ENCODE results near the gene KCNK16. TPM values are rescaled to one million over a fixed set of nuclear protein-coding genes. Genes with fewer than 3 reads are reported as not detected.

Gene KCNK16
- total RNA-seq, 1 donor from 2014 or later, result not detected

GRCh38 chr6:39341937-39342336, 19.4 kb upstream of the KCNK16 start:
- Mint-ChIP-seq H3K27ac (ENCODE audit: unreplicated experiment) (no peak overlapping the region), H3K9me3 (ENCODE audit: unreplicated experiment) (no peaks in the 10 kb centered on the region), H3K36me3 (ENCODE audit: unreplicated experiment) (no peaks in the 10 kb centered on the region), H3K4me3 (ENCODE audit: unreplicated experiment) (no peak overlapping the region), H3K4me1 (ENCODE audit: unreplicated experiment) (peaks cover 10% of the 10 kb centered on the region), H3K27me3 (ENCODE audit: unreplicated experiment) (peaks cover 17% of the 10 kb centered on the region)
- no peak for DNase-seq (ENCODE audit: extremely low spot score, unreplicated experiment)
- no peak for TF ChIP-seq CTCF (IDR thresholded peaks at IDR 0.05)

GRCh38 chr6:39341352-39341751, 18.9 kb upstream of the KCNK16 start:
- Mint-ChIP-seq H3K36me3 (ENCODE audit: unreplicated experiment) (no peaks in the 10 kb centered on the region), H3K9me3 (ENCODE audit: unreplicated experiment) (no peaks in the 10 kb centered on the region), H3K27me3 (ENCODE audit: unreplicated experiment) (peaks cover 17% of the 10 kb centered on the region), H3K27ac (ENCODE audit: unreplicated experiment) (no peak overlapping the region), H3K4me1 (ENCODE audit: unreplicated experiment) (peaks cover 10% of the 10 kb centered on the region), H3K4me3 (ENCODE audit: unreplicated experiment) (no peak overlapping the region)
- no peak for TF ChIP-seq CTCF (IDR thresholded peaks at IDR 0.05)
- DNase-seq (ENCODE audit: extremely low spot score, unreplicated experiment), result no peak

- Mint-ChIP-seq H3K4me3 (ENCODE audit: unreplicated experiment) (no peak overlapping the region), H3K9me3 (ENCODE audit: unreplicated experiment) (no peaks in the 10 kb centered on the region), H3K27me3 (ENCODE audit: unreplicated experiment) (peaks cover 17% of the 10 kb centered on the region), H3K4me1 (ENCODE audit: unreplicated experiment) (peaks cover 9% of the 10 kb centered on the region), H3K27ac (ENCODE audit: unreplicated experiment) (no peak overlapping the region), H3K36me3 (ENCODE audit: unreplicated experiment) (no peaks in the 10 kb centered on the region)
- DNase-seq (ENCODE audit: extremely low spot score, unreplicated experiment), result no peak
- TF ChIP-seq CTCF (IDR thresholded peaks at IDR 0.05), result no peak
Observed at GRCh38 chr6:39339868-39340550, 17.5 kb upstream of the KCNK16 start.

GRCh38 chr6:39339096-39339867, 16.8 kb upstream of the KCNK16 start:
- H3K9me3 Mint-ChIP-seq (ENCODE audit: unreplicated experiment), result no peaks in the 10 kb centered on the region
- no peaks in the 10 kb centered on the region for H3K36me3 Mint-ChIP-seq (ENCODE audit: unreplicated experiment)
- no peak overlapping the region for H3K27ac Mint-ChIP-seq (ENCODE audit: unreplicated experiment)
- peaks cover 21% of the 10 kb centered on the region for H3K27me3 Mint-ChIP-seq (ENCODE audit: unreplicated experiment)
- no peak for TF ChIP-seq CTCF (IDR thresholded peaks at IDR 0.05)
- DNase-seq (ENCODE audit: extremely low spot score, unreplicated experiment), result no peak
- H3K4me3 Mint-ChIP-seq (ENCODE audit: unreplicated experiment), result no peak overlapping the region
- peaks cover 4% of the 10 kb centered on the region for H3K4me1 Mint-ChIP-seq (ENCODE audit: unreplicated experiment)

- H3K27ac Mint-ChIP-seq (ENCODE audit: unreplicated experiment), result no peak overlapping the region
- no peak for TF ChIP-seq CTCF (IDR thresholded peaks at IDR 0.05)
- no peaks in the 10 kb centered on the region for H3K36me3 Mint-ChIP-seq (ENCODE audit: unreplicated experiment)
- peaks cover 5% of the 10 kb centered on the region for H3K4me1 Mint-ChIP-seq (ENCODE audit: unreplicated experiment)
- DNase-seq (ENCODE audit: extremely low spot score, unreplicated experiment), result no peak
- peaks cover 24% of the 10 kb centered on the region for H3K27me3 Mint-ChIP-seq (ENCODE audit: unreplicated experiment)
- H3K4me3 Mint-ChIP-seq (ENCODE audit: unreplicated experiment), result no peak overlapping the region
- no peaks in the 10 kb centered on the region for H3K9me3 Mint-ChIP-seq (ENCODE audit: unreplicated experiment)
Observed at GRCh38 chr6:39338397-39338796, 15.9 kb upstream of the KCNK16 start.

Data from osteocyte (in vitro differentiated cells).